Tibial nerve (tissue), 3 donors: Measurements from ENCODE around the gene NFATC2.

Experiments used
- POLR2A ChIP-seq, 2 donors: fragments of 450-650 bp; IDR thresholded peaks; one replicate each; pipeline ENCODE4 v1.6.1; 2017; ENCODE audit warnings: antibody characterized with exemption in 2 of 2, mild to moderate bottlenecking in 2 of 2, moderate library complexity in 2 of 2
- TF ChIP-seq, protein P1 (sequence below), 5 experiments: fragments of 200-600 bp in 3 of 5; fragments of 450-650 bp in 2 of 5; sonication (generic) in 3 of 5; IDR thresholded peaks; one replicate each; pipeline ENCODE4 v1.5.1; 2016 to 2019; ENCODE audit warnings: antibody characterized with exemption in 5 of 5, mild to moderate bottlenecking in 3 of 5, moderate library complexity in 2 of 5

DNA sequence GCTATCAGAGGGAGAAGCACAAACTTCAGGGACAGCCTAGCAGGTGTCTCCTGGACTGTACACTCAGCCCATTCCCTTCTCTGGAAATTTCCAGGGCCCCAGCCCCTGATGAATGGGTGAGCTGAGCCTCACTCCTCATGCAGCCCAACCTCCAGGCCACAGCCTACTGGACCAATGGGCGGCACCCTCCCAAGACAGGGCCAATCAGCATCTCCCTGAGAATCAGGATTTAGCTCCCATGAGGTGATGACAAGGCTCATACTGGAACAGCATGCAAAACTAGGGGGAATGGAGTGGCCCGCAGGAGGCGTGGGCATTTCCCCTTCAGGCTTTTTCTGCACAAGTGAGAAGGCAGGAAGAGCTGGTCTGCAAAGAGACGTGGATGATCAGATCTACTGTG, 29.0 kb downstream of the NFATC2 start:
- TF ChIP-seq, protein P1, sequence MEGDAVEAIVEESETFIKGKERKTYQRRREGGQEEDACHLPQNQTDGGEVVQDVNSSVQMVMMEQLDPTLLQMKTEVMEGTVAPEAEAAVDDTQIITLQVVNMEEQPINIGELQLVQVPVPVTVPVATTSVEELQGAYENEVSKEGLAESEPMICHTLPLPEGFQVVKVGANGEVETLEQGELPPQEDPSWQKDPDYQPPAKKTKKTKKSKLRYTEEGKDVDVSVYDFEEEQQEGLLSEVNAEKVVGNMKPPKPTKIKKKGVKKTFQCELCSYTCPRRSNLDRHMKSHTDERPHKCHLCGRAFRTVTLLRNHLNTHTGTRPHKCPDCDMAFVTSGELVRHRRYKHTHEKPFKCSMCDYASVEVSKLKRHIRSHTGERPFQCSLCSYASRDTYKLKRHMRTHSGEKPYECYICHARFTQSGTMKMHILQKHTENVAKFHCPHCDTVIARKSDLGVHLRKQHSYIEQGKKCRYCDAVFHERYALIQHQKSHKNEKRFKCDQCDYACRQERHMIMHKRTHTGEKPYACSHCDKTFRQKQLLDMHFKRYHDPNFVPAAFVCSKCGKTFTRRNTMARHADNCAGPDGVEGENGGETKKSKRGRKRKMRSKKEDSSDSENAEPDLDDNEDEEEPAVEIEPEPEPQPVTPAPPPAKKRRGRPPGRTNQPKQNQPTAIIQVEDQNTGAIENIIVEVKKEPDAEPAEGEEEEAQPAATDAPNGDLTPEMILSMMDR (IDR thresholded peaks at IDR 0.05), result no peak
- no peak for TF ChIP-seq POLR2A (IDR thresholded peaks at IDR 0.05)
